ENCODE data around the gene ASAP2.

Gene ASAP2

DNA sequence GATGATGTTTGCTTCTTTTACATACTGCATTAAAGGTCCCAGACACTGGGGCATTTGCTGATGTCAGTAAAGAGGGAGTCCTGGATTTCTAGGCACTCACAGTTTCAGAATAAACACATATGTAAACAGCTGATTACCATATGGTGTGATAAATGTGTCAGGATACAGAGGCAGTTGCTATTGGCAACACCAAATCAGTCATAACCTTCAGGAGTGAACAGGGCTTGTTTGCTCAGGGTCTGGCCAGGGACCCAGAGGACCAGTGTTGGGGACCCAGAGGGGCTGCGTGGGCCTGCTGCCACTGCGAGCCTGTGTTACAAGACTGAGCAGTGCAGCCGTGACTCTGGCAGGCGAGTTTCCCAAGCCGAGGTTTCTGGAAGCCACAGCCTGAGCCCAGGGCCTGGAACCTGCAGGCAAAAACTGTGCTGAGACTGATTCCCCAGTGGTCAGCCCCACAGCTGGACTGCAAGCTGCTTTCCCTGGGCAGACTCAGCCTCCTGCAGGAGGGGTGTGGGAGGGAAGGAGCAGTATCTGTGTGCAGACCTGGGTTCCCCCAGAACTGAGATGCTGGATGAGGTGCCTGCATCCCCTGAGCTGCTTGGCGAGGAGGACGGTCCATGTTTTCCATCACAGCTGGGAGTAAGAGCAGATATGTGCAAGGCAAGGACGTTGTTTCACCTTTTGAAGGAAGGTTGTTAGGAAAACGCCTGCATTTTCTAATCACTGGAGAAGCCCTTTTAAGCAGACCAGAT is 23.6 kb downstream of the ASAP2 start:
- Mint-ChIP-seq H3K27me3 (peaks cover 9% of the 10 kb centered on the region), H3K9me3 (ENCODE audit: low read depth) (no peaks in the 10 kb centered on the region), H3K4me3 (no peak overlapping the region)

DNA sequence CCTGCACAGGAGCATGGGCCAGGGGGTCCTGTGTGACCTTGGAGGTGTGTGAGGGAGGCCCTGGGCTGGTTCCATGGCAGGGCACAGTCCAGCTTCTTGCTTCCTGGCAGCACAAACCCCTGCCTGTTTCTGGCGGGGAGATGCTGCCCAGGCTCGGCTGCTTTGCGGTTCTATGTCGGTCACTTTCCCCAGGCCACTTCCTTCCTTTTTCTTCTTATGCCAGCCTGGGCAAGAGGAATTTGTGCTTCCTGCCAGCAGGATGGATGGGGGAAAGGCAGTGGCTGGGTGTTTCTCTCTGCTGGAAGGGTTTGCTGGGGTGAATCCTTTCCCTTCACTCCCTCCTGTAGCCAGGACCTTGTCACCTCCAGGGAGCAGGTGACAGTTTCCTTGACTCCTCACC is 24.3 kb downstream of the ASAP2 start:
- no peak overlapping the region for H3K27ac Mint-ChIP-seq
- H3K27me3 Mint-ChIP-seq, result peaks cover 9% of the 10 kb centered on the region
- H3K4me1 Mint-ChIP-seq (ENCODE audit: low read depth), result no peaks in the 10 kb centered on the region
- no peaks in the 10 kb centered on the region for H3K36me3 Mint-ChIP-seq
- H3K9me3 Mint-ChIP-seq (ENCODE audit: low read depth), result no peaks in the 10 kb centered on the region
- no peak overlapping the region for H3K4me3 Mint-ChIP-seq

More for the DNA sequence above, 23.6 kb downstream of the ASAP2 start:
- H3K27ac Mint-ChIP-seq, result no peak overlapping the region
- H3K4me1 Mint-ChIP-seq (ENCODE audit: low read depth), result no peaks in the 10 kb centered on the region
- H3K36me3 Mint-ChIP-seq, result no peaks in the 10 kb centered on the region

DNA sequence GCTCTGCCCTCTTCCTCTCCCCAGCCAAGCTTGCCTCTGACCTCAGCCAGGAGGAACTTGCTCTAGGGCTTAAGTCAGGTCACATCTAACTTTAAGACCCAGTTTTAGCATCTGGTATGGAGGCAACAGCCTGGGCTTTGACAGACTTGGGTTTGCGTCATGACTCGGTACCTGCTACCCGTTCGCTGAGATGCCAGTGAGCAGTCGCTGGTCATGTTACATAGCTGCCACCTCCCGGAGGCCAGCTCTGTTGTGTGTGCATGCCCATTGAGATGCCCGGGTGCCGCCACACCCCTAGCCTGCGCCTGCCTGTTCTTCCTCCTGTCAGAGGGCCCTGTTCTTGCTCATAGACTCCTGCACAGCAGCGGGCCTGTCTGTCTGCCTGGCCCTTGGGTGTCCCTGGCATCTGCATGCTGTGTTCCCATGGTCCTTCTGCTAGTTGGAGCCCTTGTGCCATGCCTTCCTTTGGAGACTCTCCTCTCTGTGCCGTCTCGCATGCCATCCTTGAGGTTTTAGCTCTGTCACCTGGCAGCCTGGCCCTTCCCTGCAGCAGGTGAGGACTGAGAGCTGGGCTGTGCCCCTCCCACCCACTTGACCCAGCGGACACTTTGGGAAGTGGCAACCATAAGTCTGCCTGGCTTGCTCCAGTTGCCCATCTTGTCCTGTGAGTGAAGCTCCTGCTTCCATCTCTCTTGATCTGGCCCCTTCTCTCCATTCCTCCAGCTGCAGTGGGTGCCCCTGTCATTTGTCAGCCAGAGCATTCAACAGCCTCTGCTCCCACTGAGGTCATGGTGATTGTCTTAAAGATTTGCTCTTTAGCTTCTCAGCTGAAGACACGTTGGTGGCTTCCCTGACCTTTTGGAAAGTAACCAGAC is 24.9 kb downstream of the ASAP2 start:
- Mint-ChIP-seq H3K27ac (no peak overlapping the region), H3K27me3 (peaks cover 7% of the 10 kb centered on the region), H3K4me1 (ENCODE audit: low read depth) (no peaks in the 10 kb centered on the region), H3K36me3 (no peaks in the 10 kb centered on the region), H3K4me3 (no peak overlapping the region), H3K9me3 (ENCODE audit: low read depth) (no peaks in the 10 kb centered on the region)

DNA sequence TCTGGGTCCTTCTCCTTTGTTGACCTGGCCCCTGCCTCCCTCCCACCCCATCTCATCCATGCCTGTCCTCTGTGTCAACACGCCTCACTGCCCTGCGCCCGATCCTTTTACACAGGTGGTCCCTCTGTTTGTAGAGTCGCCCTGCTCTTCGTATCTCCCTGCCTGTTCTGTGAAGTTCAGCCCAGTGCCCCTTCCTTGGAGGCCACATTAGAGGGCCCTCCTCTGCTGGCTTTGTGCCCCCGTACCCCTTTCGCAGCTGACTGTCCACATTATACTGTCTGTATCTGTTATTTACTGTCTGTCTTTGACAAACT is 25.5 kb downstream of the ASAP2 start:
- Mint-ChIP-seq H3K4me3 (no peak overlapping the region), H3K27ac (no peak overlapping the region), H3K27me3 (peaks cover 7% of the 10 kb centered on the region), H3K4me1 (ENCODE audit: low read depth) (no peaks in the 10 kb centered on the region), H3K36me3 (no peaks in the 10 kb centered on the region), H3K9me3 (ENCODE audit: low read depth) (no peaks in the 10 kb centered on the region)

DNA sequence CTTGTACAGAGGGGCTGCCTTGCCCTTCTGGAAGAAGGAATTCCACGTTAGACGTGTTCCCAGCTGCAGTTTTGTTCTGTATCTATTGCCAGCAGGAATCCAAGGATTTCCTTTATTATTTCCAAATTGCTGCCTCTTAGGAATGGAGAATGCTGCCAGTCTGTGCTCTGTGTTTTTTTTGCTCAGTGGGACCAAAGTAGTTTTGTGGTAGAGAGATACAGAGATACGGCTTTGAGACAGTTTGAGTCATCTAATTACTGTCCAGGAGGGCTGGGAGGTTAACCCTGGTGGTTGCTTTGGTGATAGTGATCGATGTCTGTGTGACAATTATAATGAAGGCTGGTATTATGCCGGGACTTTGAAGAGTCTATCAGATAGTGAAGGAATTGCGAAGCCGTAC is 26.3 kb downstream of the ASAP2 start:
- peaks cover 7% of the 10 kb centered on the region for H3K27me3 Mint-ChIP-seq
- H3K27ac Mint-ChIP-seq, result no peak overlapping the region
- no peaks in the 10 kb centered on the region for H3K36me3 Mint-ChIP-seq
- H3K4me1 Mint-ChIP-seq (ENCODE audit: low read depth), result no peaks in the 10 kb centered on the region
- H3K9me3 Mint-ChIP-seq (ENCODE audit: low read depth), result no peaks in the 10 kb centered on the region
- no peak overlapping the region for H3K4me3 Mint-ChIP-seq

DNA sequence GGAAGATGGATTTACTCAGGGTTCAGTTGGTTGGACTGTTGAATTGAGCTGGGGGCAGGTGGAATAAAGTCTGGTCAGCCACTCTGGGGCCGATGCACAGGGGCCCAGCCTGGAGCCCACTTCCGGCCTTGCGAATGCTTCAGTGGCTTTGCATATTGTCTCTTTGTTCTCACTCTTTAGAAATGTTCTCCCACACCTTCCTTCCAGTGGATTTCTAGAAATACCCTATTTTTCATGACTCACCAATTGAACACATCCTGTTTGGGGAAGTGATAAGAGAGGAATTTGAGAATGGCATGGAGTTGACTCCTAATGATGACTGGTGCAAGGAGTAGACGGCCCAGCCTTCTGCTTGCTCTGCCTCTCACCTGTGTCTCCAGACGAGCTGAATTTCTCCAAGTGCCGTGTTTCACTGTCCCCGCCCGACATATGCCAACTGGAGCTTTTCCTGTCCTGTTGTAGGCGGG is 28.1 kb downstream of the ASAP2 start:
- Mint-ChIP-seq H3K27me3 (peaks cover 4% of the 10 kb centered on the region), H3K9me3 (ENCODE audit: low read depth) (no peaks in the 10 kb centered on the region), H3K4me1 (ENCODE audit: low read depth) (no peaks in the 10 kb centered on the region), H3K27ac (no peak overlapping the region), H3K4me3 (no peak overlapping the region), H3K36me3 (no peaks in the 10 kb centered on the region)

DNA sequence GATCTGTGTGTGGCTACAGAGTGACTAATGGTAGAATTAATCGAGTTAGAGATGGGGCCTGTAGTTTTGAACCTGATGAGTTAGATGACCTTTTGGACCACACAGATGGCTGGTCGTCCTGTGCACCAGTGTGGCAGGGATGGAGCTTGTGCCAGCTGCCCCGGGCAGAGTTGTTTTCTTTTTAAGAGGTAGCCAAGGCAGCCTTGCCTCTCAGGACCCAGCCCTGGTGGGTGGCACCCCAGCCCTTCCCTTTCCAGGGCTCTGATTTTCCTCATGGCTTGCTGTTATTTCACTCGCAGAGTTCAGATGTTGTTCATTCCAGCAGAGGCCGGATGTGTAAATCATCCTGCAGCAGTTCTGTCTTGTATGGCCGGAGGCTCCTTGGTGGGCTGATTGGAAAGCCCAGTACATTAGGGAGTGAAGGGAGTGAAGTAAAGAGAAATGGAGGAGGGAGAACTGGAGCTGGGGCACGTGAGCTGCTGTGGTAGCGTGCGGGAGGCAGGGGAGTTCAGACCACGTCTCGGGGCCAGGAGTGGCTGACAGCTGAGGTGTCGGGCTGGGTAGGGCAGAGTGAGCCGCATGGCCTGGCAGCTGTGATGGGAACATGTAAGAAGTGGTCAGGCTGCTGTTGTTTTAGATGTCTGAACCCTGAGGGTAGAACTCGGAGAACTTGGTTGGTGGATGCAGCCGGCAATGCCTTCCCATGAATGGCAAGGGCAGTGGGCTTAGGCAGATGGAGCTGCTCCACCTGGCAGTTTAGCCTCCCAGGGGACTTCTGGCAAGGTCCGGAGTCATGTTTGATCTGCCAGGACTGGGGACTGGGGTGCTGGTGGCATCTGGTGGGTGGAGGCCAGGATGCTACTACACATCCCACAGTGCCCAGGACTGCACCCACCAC is 28.8 kb downstream of the ASAP2 start:
- Mint-ChIP-seq H3K4me3 (no peak overlapping the region), H3K36me3 (no peaks in the 10 kb centered on the region), H3K9me3 (ENCODE audit: low read depth) (no peaks in the 10 kb centered on the region), H3K4me1 (ENCODE audit: low read depth) (no peaks in the 10 kb centered on the region), H3K27ac (no peak overlapping the region), H3K27me3 (peaks cover 2% of the 10 kb centered on the region)

DNA sequence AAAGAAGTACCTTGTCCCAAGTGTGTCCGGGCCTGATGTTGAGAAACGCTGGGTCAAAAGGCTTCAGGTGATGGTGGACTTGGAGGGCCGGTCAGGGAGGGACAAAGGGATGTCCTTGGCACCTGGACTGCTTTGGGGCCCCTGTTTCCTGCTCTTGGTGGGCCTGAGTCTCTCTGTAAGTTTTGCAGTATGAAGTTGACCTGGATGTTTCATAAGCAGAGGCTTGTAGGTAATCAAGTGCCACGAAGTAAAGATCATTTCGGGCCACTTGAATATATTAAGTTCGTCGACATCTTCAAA is 29.4 kb downstream of the ASAP2 start:
- peaks cover 2% of the 10 kb centered on the region for H3K27me3 Mint-ChIP-seq
- no peak overlapping the region for H3K4me3 Mint-ChIP-seq
- H3K36me3 Mint-ChIP-seq, result no peaks in the 10 kb centered on the region
- no peak overlapping the region for H3K27ac Mint-ChIP-seq
- no peaks in the 10 kb centered on the region for H3K4me1 Mint-ChIP-seq (ENCODE audit: low read depth)
- H3K9me3 Mint-ChIP-seq (ENCODE audit: low read depth), result no peaks in the 10 kb centered on the region

DNA sequence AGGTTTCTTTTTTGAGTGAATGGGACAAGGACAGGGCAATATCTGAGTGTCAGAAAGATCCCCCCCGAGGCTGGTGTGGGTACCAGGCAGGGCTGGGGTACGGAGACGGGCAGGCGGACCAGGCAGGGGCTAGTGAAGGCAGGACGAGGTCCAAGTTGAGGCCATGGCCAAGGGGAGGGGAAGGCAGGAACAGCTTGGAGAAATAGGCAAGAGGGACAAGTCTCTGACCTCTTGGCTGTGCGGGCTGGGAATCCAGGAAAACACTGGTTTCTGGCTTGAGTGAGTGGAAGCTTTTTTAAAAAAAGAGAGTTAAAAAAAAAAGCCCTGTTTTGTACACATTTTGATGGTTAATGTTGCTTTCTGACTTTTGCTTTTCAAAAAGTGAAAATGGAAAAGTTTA is 30.3 kb downstream of the ASAP2 start:
- Mint-ChIP-seq H3K9me3 (ENCODE audit: low read depth) (no peaks in the 10 kb centered on the region), H3K27me3 (peaks cover 2% of the 10 kb centered on the region), H3K27ac (no peak overlapping the region), H3K36me3 (no peaks in the 10 kb centered on the region), H3K4me3 (no peak overlapping the region), H3K4me1 (ENCODE audit: low read depth) (no peaks in the 10 kb centered on the region)

DNA sequence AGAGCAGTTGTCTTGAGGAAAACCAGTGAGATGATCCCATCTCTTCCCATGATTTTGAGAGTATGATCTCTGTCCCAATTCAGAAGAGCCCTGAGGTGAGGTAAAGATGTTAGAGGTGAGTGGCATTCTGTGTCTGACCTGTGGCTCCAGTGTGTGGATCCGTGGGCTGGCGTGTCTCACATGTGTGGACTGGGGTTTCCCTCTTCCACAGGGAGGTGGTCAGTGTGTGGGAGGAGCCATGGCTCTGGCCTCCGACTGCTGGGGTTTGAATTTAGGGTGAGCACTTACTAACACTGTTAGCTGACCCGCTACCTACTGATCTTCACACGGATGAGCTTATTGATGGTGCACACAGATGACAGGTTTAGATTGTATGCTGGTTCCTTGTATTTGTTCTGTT is 31.2 kb downstream of the ASAP2 start:
- Mint-ChIP-seq H3K9me3 (ENCODE audit: low read depth) (no peaks in the 10 kb centered on the region), H3K4me3 (no peak overlapping the region), H3K27me3 (no peaks in the 10 kb centered on the region), H3K36me3 (no peaks in the 10 kb centered on the region), H3K4me1 (ENCODE audit: low read depth) (no peaks in the 10 kb centered on the region), H3K27ac (no peak overlapping the region)

DNA sequence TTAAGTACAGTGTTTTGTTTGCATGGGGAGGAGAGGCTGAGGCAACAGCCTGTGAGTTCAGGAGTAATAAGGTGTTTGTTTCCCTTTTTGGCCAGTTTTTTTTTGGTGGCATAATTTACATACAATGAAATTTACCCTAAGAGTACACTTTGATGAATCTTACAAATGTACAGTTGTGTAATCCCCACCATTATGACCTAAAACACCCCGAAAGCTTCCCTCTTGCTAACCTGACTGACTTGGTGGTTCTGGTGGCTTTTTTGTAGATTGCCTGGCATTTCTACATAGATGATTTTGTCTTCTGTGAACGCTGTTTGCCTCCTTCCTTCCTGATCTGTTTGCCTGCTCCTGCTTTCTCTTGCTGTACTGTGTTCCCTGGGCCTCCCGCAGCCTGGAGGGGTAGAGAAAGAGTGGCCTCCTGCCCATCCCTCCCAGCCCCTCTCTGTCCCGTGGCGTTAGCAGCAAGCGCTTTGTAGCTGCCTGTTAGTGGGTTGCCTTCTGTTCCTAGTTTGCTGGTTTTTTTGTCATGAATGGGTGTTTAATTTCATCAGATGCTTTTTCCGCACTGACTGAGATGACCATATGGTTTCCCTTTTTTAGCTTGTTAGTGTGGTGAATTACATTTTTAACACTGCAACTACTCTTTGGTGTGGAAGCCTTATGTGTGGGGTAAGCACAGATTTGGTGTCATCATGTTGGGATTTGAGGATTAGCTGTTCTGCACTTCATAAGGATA is 32.1 kb downstream of the ASAP2 start:
- Mint-ChIP-seq H3K27me3 (no peaks in the 10 kb centered on the region), H3K9me3 (ENCODE audit: low read depth) (no peaks in the 10 kb centered on the region), H3K4me1 (ENCODE audit: low read depth) (no peaks in the 10 kb centered on the region), H3K27ac (no peak overlapping the region), H3K4me3 (no peak overlapping the region), H3K36me3 (no peaks in the 10 kb centered on the region)

DNA sequence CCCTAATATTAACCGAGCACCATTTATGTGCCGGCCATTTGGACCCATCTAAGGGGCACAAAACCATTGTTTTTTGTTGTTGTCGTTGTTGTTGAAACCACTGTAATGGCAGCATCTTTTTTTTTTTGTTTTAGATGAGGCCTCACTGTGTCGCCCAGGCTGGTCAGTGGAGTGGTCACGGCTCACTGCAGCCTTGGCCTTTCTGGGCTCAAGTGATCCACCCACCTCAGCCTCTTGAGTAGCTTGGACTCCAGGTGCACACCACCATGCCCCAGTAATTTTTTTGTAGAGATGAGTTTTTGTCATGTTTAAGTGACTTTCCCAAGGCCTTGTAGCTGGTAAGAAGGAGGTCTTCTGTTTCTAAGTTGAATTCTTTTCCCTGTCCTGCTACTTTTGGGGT is 33.0 kb downstream of the ASAP2 start:
- no peaks in the 10 kb centered on the region for H3K9me3 Mint-ChIP-seq (ENCODE audit: low read depth)
- H3K27me3 Mint-ChIP-seq, result no peaks in the 10 kb centered on the region
- H3K27ac Mint-ChIP-seq, result no peak overlapping the region
- no peaks in the 10 kb centered on the region for H3K4me1 Mint-ChIP-seq (ENCODE audit: low read depth)
- H3K36me3 Mint-ChIP-seq, result no peaks in the 10 kb centered on the region
- no peak overlapping the region for H3K4me3 Mint-ChIP-seq

DNA sequence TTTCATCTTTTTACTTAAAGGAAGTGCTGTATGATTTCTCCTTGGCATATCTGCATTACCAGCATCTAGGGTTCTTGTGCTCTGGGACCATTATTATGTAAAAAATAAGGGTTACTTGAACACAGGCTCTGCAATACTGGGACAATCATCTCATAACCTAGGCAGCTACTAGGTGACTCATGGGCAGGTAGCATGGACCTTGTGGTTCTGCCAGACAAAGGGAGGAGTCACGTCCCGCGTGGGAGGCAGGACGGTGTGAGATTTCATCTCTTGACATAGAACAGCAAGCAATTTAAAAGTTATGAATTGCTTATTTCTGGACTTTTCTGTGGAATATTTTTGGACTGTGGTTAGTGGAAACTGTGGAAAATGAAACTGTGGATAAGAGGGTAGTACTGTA is 34.1 kb downstream of the ASAP2 start:
- no peak overlapping the region for H3K4me3 Mint-ChIP-seq
- H3K27me3 Mint-ChIP-seq, result no peaks in the 10 kb centered on the region
- H3K36me3 Mint-ChIP-seq, result no peaks in the 10 kb centered on the region
- no peak overlapping the region for H3K27ac Mint-ChIP-seq
- H3K9me3 Mint-ChIP-seq (ENCODE audit: low read depth), result no peaks in the 10 kb centered on the region
- no peaks in the 10 kb centered on the region for H3K4me1 Mint-ChIP-seq (ENCODE audit: low read depth)

DNA sequence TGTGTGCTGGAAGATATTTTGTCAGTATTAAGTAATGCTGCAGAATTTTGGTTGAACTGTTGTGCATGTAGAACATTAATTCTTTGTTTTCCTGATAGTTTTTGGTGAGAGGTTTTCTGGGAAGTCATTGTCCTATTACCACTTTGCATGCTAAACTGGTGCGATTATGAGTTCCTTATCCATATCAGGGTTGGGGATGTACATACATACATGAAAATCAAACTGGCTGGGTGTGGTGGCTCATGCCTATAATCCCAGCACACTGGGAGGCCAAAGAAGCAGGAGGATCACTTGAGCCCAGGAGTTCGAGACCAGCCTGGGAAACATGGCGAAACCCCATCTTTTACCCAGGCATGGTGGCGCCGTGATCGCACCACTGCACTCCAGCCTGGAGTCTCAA is 34.6 kb downstream of the ASAP2 start:
- no peaks in the 10 kb centered on the region for H3K4me1 Mint-ChIP-seq (ENCODE audit: low read depth)
- H3K27me3 Mint-ChIP-seq, result no peaks in the 10 kb centered on the region
- H3K9me3 Mint-ChIP-seq (ENCODE audit: low read depth), result no peaks in the 10 kb centered on the region
- H3K36me3 Mint-ChIP-seq, result no peaks in the 10 kb centered on the region
- no peak overlapping the region for H3K4me3 Mint-ChIP-seq
- no peak overlapping the region for H3K27ac Mint-ChIP-seq

Data from activated naive CD8-positive, alpha-beta T cell (primary cell).